Parathyroid adenoma (tissue), 2 donors: ENCODE results near the gene ARHGAP9.
"Not testable (repeated sequence)": the region's sequence is repeated elsewhere in the genome, so short reads cannot be mapped to it uniquely, and the experiment has no call there.

Source experiments
- H2AFZ ChIP-seq: fragments of 300-600 bp; sonication (generic); one replicate; pipeline ENCODE4 v1.7.0; 2017; ENCODE audit warnings: antibody characterized with exemption, mild to moderate bottlenecking
- H3K27ac ChIP-seq: fragments of 300-600 bp; sonication (generic); one replicate; pipeline ENCODE4 v1.7.0; 2017
- H3K27me3 ChIP-seq: fragments of 300-600 bp; sonication (generic); one replicate; pipeline ENCODE4 v1.7.0; 2017; ENCODE audit warnings: low read length; ENCODE audit not compliant: control insufficient read depth, insufficient read depth
- H3K36me3 ChIP-seq: fragments of 300-600 bp; sonication (generic); one replicate; pipeline ENCODE4 v1.7.0; 2017; ENCODE audit warnings: low read length; ENCODE audit not compliant: control insufficient read depth, insufficient read depth
- H3K4me1 ChIP-seq: fragments of 300-600 bp; sonication (generic); one replicate; pipeline ENCODE4 v1.7.0; 2017; ENCODE audit warnings: control low read depth
- H3K4me2 ChIP-seq: fragments of 300-600 bp; sonication (generic); one replicate; pipeline ENCODE4 v1.7.0; 2017; ENCODE audit warnings: low read length
- H3K4me3 ChIP-seq: fragments of 300-600 bp; sonication (generic); one replicate; pipeline ENCODE4 v1.7.0; 2017; ENCODE audit warnings: low read depth, low read length
- H3K79me2 ChIP-seq: fragments of 300-600 bp; sonication (generic); one replicate; pipeline ENCODE4 v1.7.0; 2017; ENCODE audit warnings: control low read depth
- H3K9ac ChIP-seq: fragments of 300-600 bp; sonication (generic); one replicate; pipeline ENCODE4 v1.7.0; 2017; ENCODE audit warnings: mild to moderate bottlenecking
- H3K9me3 ChIP-seq: fragments of 300-600 bp; sonication (generic); one replicate; pipeline ENCODE4 v1.7.0; 2017; ENCODE audit warnings: low read length; ENCODE audit not compliant: control insufficient read depth
- CTCF ChIP-seq: fragments of 300-600 bp; sonication (generic); IDR thresholded peaks from one replicate; pipeline ENCODE4 v1.7.0; 2017; ENCODE audit warnings: antibody characterized with exemption, mild to moderate bottlenecking
- donor health status: primary hyperparathyroidism.

ARHGAP9 gene

GRCh38 chr12:57519796-57520052, 40.1 kb upstream of the ARHGAP9 start:
- H3K4me1 ChIP-seq = peaks cover 39% of the 10 kb centered on the region
- H2AFZ ChIP-seq = peak overlapping the region; percentile 80
- no peak for TF ChIP-seq CTCF
- H3K9me3 ChIP-seq = no peaks in the 10 kb centered on the region
- H3K9ac ChIP-seq = peak overlapping the region; percentile 98
- H3K27ac ChIP-seq = peak overlapping the region; percentile 99
- H3K4me3 ChIP-seq = peak overlapping the region; percentile 93
- H3K4me2 ChIP-seq = peak overlapping the region; percentile 81
- peaks cover 23% of the 10 kb centered on the region for H3K79me2 ChIP-seq
- no peaks in the 10 kb centered on the region for H3K36me3 ChIP-seq
- H3K27me3 ChIP-seq = no peaks in the 10 kb centered on the region

- Histone ChIP-seq H3K4me2 (peak overlapping the region; percentile 81), H3K4me3 (peak overlapping the region; percentile 93), H3K27me3 (no peaks in the 10 kb centered on the region), H3K4me1 (peaks cover 35% of the 10 kb centered on the region), H3K79me2 (peaks cover 19% of the 10 kb centered on the region), H2AFZ (no peak overlapping the region), H3K9ac (peak overlapping the region; percentile 98), H3K27ac (peak overlapping the region; percentile 99), H3K36me3 (no peaks in the 10 kb centered on the region), H3K9me3 (no peaks in the 10 kb centered on the region)
- TF ChIP-seq CTCF = no peak
These were observed 39.5 kb upstream of the ARHGAP9 start for GRCh38 chr12:57518920-57519795.

GRCh38 chr12:57518176-57518919, 38.7 kb upstream of the ARHGAP9 start:
- Histone ChIP-seq H2AFZ (no peak overlapping the region), H3K4me1 (peaks cover 27% of the 10 kb centered on the region), H3K9me3 (no peaks in the 10 kb centered on the region), H3K9ac (no peak overlapping the region), H3K4me2 (peak overlapping the region; percentile 81), H3K27ac (peak overlapping the region; percentile 99), H3K36me3 (no peaks in the 10 kb centered on the region), H3K4me3 (peak overlapping the region; percentile 93), H3K79me2 (peaks cover 19% of the 10 kb centered on the region), H3K27me3 (no peaks in the 10 kb centered on the region)
- no peak for TF ChIP-seq CTCF

GRCh38 chr12:57517718-57518117, 38.1 kb upstream of the ARHGAP9 start:
- H3K27me3 ChIP-seq, H3K36me3 ChIP-seq, H3K9me3 ChIP-seq, H3K4me3 ChIP-seq, H3K9ac ChIP-seq, H2AFZ ChIP-seq: not testable (repeated sequence)
- Histone ChIP-seq H3K4me2 (peak overlapping the region; percentile 81), H3K79me2 (peaks cover 19% of the 10 kb centered on the region), H3K4me1 (peaks cover 25% of the 10 kb centered on the region), H3K27ac (peak overlapping the region; percentile 99)

- Histone ChIP-seq H3K9me3 (no peaks in the 10 kb centered on the region), H3K9ac (no peak overlapping the region), H3K79me2 (peaks cover 19% of the 10 kb centered on the region), H3K36me3 (no peaks in the 10 kb centered on the region), H3K4me3 (no peak overlapping the region), H3K4me2 (no peak overlapping the region), H3K27me3 (no peaks in the 10 kb centered on the region), H2AFZ (no peak overlapping the region), H3K4me1 (peaks cover 25% of the 10 kb centered on the region), H3K27ac (peak overlapping the region; percentile 2)
- no peak for TF ChIP-seq CTCF
These were observed 37.5 kb upstream of the ARHGAP9 start for GRCh38 chr12:57517187-57517586.
